ENCODE measurements around the gene ADAMTS1.
"Not testable (repeated sequence)": the region's sequence is repeated elsewhere in the genome, so short reads cannot be mapped to it uniquely, and the experiment has no call there.

ADAMTS1 gene

GRCh38 chr21:26845066-26845758 lies at the start of gene ADAMTS1:
Gene ADAMTS1, minus strand, starts transcription at chr21:26845409. Its CDS starts 455 bp downstream, at chr21:26844954.
- DNase-seq (ENCODE audit: low read depth) = no peak

- DNase-seq (ENCODE audit: low read depth) = no peak
These were observed 46.9 kb upstream of the ADAMTS1 start for GRCh38 chr21:26892151-26892550.

- no peak for DNase-seq (ENCODE audit: low read depth)
These were observed 43.7 kb upstream of the ADAMTS1 start for GRCh38 chr21:26888931-26889330.

- no peak for DNase-seq (ENCODE audit: low read depth)
These were observed 43.0 kb upstream of the ADAMTS1 start for GRCh38 chr21:26888256-26888655.

GRCh38 chr21:26887251-26887650 lies 42.0 kb upstream of the ADAMTS1 start:
- DNase-seq (ENCODE audit: low read depth) = no peak

GRCh38 chr21:26884436-26884835 lies 39.2 kb upstream of the ADAMTS1 start:
- DNase-seq (ENCODE audit: low read depth) = no peak

- DNase-seq (ENCODE audit: low read depth) = no peak
These were observed 38.6 kb upstream of the ADAMTS1 start for GRCh38 chr21:26883768-26884167.

GRCh38 chr21:26881504-26882228 lies 36.5 kb upstream of the ADAMTS1 start:
- no peak for DNase-seq (ENCODE audit: low read depth)

GRCh38 chr21:26877018-26877417 lies 31.8 kb upstream of the ADAMTS1 start:
- DNase-seq (ENCODE audit: low read depth) = no peak

GRCh38 chr21:26874347-26874746 lies 29.1 kb upstream of the ADAMTS1 start:
- no peak for DNase-seq (ENCODE audit: low read depth)

GRCh38 chr21:26865857-26866256 lies 20.6 kb upstream of the ADAMTS1 start:
- no peak for DNase-seq (ENCODE audit: low read depth)

- DNase-seq (ENCODE audit: low read depth) = not testable (repeated sequence)
These were observed 11.7 kb upstream of the ADAMTS1 start for GRCh38 chr21:26856871-26857350.

GRCh38 chr21:26854695-26855094 lies 9.5 kb upstream of the ADAMTS1 start:
- not testable (repeated sequence) for DNase-seq (ENCODE audit: low read depth)

- no peak for DNase-seq (ENCODE audit: low read depth)
These were observed 7.2 kb upstream of the ADAMTS1 start for GRCh38 chr21:26852423-26852822.

- DNase-seq (ENCODE audit: low read depth) = no peak
These were observed 6.1 kb upstream of the ADAMTS1 start for GRCh38 chr21:26851109-26851944.

- DNase-seq (ENCODE audit: low read depth) = no peak
These were observed 5.0 kb upstream of the ADAMTS1 start for GRCh38 chr21:26850116-26850643.

GRCh38 chr21:26849428-26850115 lies 4.4 kb upstream of the ADAMTS1 start:
- no peak for DNase-seq (ENCODE audit: low read depth)

GRCh38 chr21:26847921-26848320 lies 2.7 kb upstream of the ADAMTS1 start:
- no peak for DNase-seq (ENCODE audit: low read depth)

GRCh38 chr21:26847002-26847401 lies 1.8 kb upstream of the ADAMTS1 start:
- DNase-seq (ENCODE audit: low read depth) = no peak

GRCh38 chr21:26846036-26846931 lies 1.1 kb upstream of the ADAMTS1 start:
- DNase-seq (ENCODE audit: low read depth) = no peak

- no peak for DNase-seq (ENCODE audit: low read depth)
These were observed 488 bp upstream of the ADAMTS1 start for GRCh38 chr21:26845759-26846035.
